ENCODE measurements around the gene OR2AK2.
A peak's percentile ranks its signal among the peaks of the same experiment; 100 is the strongest.

OR2AK2 gene

GRCh38 chr1:247964933-247965332 is at the start of gene OR2AK2:
OR2AK2 (plus strand) TSS chr1:247965233; CDS start chr1:247965377, 144 bp downstream.
- no peak for DNase-seq (ENCODE audit: low spot score)

- DNase-seq (ENCODE audit: low spot score), result no peak
Measured at GRCh38 chr1:247919952-247920351, 45.1 kb upstream of the OR2AK2 start, which contains the start of gene OR2T8. OR2T8 (plus strand) TSS chr1:247920252; CDS start chr1:247921018, 766 bp downstream.

GRCh38 chr1:247923941-247924340 is 41.1 kb upstream of the OR2AK2 start:
- no peak for DNase-seq (ENCODE audit: low spot score)

GRCh38 chr1:247924868-247925267 is 40.2 kb upstream of the OR2AK2 start, which contains the start of gene OR2AJ1:
OR2AJ1 (plus strand) TSS chr1:247924889; CDS start chr1:247933769, 8,880 bp downstream.
- DNase-seq (ENCODE audit: low spot score), result no peak

- no peak for DNase-seq (ENCODE audit: low spot score)
Measured at GRCh38 chr1:247933989-247934388, 31.0 kb upstream of the OR2AK2 start.

GRCh38 chr1:247935781-247936180 is 29.3 kb upstream of the OR2AK2 start:
- no peak for DNase-seq (ENCODE audit: low spot score)

- DNase-seq (ENCODE audit: low spot score), result no peak
Measured at GRCh38 chr1:247936415-247936814, 28.6 kb upstream of the OR2AK2 start.

- DNase-seq (ENCODE audit: low spot score), result peak; percentile 95
Measured at GRCh38 chr1:247936965-247937734, 27.9 kb upstream of the OR2AK2 start.

- DNase-seq (ENCODE audit: low spot score), result no peak
Measured at GRCh38 chr1:247942624-247943023, 22.4 kb upstream of the OR2AK2 start.

- DNase-seq (ENCODE audit: low spot score), result no peak
Measured at GRCh38 chr1:247948558-247948957, 16.5 kb upstream of the OR2AK2 start, which contains the start of gene OR2L8. OR2L8 (plus strand) TSS chr1:247948858; CDS start chr1:247948858, 0 bp downstream.

- DNase-seq (ENCODE audit: low spot score), result no peak
Measured at GRCh38 chr1:247953408-247953807, 11.6 kb upstream of the OR2AK2 start.

- DNase-seq (ENCODE audit: low spot score), result no peak
Measured at GRCh38 chr1:247961791-247962190, 3.2 kb upstream of the OR2AK2 start.

- no peak for DNase-seq (ENCODE audit: low spot score)
Measured at GRCh38 chr1:247962911-247963588, 2.0 kb upstream of the OR2AK2 start.

- DNase-seq (ENCODE audit: low spot score), result no peak
Measured at GRCh38 chr1:247966532-247967204, 1.6 kb downstream of the OR2AK2 start.

GRCh38 chr1:247992986-247993385 is 28.0 kb downstream of the OR2AK2 start:
- DNase-seq (ENCODE audit: low spot score), result no peak

- no peak for DNase-seq (ENCODE audit: low spot score)
Measured at GRCh38 chr1:247998811-247999210, 33.8 kb downstream of the OR2AK2 start.

- no peak for DNase-seq (ENCODE audit: low spot score)
Measured at GRCh38 chr1:248000169-248000568, 35.1 kb downstream of the OR2AK2 start.

GRCh38 chr1:248007778-248008177 is 42.7 kb downstream of the OR2AK2 start:
- DNase-seq (ENCODE audit: low spot score), result no peak

- DNase-seq (ENCODE audit: low spot score), result no peak
Measured at GRCh38 chr1:248009681-248010080, 44.6 kb downstream of the OR2AK2 start.

- DNase-seq (ENCODE audit: low spot score), result no peak
Measured at GRCh38 chr1:248013229-248013710, 48.2 kb downstream of the OR2AK2 start, which contains the start of gene OR2L5. OR2L5 (plus strand) TSS chr1:248013660; CDS start chr1:248021948, 8,288 bp downstream.

- DNase-seq (ENCODE audit: low spot score), result no peak
Measured at GRCh38 chr1:248015803-248016202, 50.8 kb downstream of the OR2AK2 start.
